HG02970 (cell line): Measurements from ENCODE around the gene HAGH.

ENCODE experiments used
- ATAC-seq: cut with Tn5 transposase; IDR thresholded peaks from one replicate; pipeline ENCODE4 v1.9.1; 2021; ENCODE audit warnings: mild to moderate bottlenecking, moderate library complexity, moderate number of reproducible peaks; ENCODE audit not compliant: unreplicated experiment, low FRiP score

HAGH gene

GRCh38 chr16:1832838-1833454 is 6.3 kb upstream of the HAGH start:
- ATAC-seq: no peak

GRCh38 chr16:1831186-1832075 is 4.8 kb upstream of the HAGH start:
- no peak for ATAC-seq

GRCh38 chr16:1830213-1830612 is 3.6 kb upstream of the HAGH start:
- ATAC-seq: no peak

- no peak for ATAC-seq
Measured at GRCh38 chr16:1828645-1829410, 2.2 kb upstream of the HAGH start.

DNA sequence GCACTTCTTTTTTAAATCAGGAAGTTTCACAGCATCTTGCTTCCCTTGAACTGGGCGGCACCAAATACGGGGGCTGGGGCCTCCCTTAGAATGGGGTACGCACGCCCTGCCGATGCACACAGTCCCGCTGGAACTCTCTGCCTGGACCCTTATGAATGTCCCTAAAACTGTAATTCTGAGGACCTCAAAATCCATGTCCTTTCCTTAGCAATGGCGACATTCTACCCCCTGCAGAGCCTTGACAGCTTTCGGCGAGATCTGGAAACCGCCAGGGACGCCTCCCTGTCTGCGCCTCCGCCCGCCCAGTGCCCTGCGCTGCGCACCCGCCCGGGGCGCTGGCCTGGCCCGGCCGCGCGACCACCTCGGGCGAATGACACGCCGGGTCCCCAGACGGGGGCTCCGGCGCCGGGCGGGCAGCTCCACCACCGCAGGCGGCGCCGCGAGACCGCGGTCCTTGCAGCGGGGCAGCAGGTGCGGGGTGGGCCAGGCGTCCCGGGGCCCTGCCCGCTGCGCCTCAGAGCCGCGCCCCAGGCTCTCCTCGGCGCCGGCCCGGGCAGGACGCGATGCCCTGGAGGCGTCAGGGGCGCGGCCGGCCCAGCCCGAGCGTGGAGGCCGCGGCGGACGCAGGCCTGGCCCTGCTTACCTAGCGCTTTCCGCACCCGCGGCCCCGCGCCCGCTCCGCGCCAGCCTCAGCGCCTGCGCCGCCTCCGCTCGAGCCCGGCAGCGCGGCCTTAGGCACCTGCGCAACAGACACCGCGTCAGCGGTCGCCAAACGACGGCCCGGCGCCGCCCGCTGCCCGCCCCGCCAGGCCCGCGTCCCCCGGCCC is 548 bp downstream of the HAGH start:
- ATAC-seq: peak; percentile 66

- no peak for ATAC-seq
Measured at GRCh38 chr16:1825381-1825863, 1.2 kb downstream of the HAGH start.

DNA sequence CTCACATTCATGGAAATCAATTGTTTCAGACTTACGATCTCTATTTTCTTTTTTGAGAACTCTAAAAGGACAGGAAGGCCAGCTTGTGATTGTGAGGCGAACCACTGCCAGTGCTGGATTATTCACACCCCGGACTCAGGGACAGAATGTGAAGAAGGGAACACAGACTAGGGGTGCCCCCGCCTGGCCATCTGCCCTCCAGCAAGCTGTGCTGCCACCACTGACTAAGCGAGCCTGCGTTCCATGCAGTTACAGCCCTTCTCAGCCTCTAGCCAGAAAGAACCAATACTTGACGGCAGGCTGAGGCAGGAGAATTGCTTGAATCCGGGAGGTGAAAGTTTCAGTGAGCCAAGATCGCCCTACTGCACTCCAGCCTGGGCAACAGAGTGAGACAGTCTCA is 2.8 kb downstream of the HAGH start:
- ATAC-seq: no peak

GRCh38 chr16:1822801-1823200 is 3.8 kb downstream of the HAGH start:
- no peak for ATAC-seq

DNA sequence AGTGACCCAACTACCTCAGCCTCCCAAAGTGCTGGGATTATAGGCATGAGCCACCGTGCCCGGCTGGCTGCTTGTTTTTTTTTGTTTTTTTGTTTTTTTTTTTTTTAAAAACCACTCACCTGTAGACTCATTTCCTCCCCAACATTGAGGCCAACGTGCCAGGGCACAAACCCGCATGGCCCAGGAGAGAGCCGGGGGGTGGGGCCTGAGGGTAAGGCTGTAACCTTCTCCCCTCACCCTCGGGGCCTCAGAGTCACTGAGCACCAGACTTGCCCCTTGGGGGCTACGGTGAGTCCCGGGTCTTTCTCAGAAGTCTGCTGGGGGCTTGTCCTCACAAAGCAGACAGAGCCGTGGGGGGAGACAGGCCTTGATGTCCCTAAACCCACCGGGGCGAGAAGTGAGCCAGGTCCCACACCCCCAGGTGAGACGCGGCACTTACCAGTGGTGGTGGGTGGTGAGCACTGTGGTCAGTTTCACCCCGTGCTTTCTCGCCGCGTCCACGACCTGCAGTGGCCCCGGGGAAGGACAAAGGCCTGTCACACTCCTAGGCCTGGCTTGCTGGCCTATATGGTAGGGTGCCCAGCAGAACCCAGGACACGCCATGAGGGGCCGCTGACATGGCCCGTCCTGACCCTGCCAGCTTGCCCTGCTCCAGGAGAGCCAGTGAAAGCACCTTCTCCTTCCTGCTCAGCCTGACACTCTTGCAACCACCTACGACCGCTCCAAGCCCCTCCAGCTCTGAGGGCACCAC is 4.6 kb downstream of the HAGH start:
- no peak for ATAC-seq

- ATAC-seq: no peak
Measured at GRCh38 chr16:1820946-1821290, 5.7 kb downstream of the HAGH start.

DNA sequence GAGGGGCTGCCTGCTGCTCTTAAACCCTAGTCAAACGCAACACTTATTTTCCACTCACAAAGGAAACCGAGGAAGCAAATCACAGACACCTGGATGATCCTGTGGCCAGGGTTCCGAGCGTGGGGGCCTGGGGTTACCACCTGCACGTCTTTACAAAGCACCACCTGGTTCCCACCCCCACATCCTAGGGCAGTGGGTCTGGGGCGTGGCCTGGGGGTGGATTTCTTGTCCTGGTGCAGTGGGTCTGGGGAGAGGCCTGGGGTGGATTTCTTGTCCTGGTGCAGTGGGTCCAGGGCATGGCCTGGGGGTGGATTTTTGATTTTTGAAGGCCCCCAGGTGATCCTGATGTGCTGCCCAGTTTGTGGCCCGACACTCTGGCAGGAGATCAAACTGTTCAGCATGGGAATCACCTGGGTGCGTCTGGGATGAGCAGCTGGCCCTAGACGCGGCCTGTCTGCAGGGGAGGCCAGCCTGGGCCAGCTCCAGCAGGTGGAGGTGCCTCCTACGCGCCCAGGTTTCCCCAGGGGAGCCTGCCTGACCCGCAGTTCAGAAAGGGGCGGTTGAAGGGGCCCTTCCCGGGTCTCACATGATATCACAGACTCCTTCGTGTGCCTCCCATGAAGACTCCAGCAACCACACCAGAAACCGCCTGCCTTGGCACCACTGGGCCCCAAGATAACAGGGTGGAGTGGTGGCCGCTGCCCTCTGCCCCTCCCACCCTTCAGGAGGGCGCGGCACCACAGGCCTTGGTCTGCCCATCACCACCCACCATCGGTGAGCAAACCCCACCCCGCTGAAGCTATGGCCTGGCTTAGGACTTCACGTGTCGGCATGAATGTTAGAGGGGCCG is 6.3 kb downstream of the HAGH start:
- no peak for ATAC-seq

- ATAC-seq: no peak
Measured at GRCh38 chr16:1819611-1820010, 7.0 kb downstream of the HAGH start.

DNA sequence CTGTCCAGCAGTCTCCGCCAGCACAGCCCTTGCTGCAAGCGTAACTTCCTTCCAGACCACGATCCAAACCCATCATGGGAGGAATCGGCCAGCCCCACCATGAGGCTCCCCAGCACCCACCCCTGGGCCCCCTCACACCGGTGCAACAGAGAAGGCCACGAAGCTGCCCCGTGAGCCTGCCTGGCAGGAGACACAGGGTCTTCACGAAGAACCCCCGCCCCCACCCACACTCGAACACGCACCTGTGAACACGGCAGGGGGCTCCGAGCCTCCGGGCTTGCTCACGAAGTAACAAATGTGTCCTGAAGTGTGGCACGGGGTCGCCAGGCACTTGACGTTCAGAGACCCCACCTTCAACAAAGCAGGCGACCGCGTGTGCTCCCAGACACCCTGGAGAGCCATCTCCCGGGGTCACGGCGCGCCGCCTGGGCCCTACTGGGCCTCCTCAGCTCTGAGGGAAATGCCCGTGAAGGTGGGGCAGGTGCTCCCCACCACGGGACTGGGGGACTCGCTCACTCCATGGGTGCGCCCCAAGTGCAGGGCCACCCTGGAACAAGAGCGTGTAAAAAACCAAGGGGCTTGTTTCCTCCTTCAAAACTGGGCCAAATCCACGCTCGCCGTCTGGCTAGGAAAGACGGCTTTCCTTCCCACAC is 7.6 kb downstream of the HAGH start:
- ATAC-seq: no peak

DNA sequence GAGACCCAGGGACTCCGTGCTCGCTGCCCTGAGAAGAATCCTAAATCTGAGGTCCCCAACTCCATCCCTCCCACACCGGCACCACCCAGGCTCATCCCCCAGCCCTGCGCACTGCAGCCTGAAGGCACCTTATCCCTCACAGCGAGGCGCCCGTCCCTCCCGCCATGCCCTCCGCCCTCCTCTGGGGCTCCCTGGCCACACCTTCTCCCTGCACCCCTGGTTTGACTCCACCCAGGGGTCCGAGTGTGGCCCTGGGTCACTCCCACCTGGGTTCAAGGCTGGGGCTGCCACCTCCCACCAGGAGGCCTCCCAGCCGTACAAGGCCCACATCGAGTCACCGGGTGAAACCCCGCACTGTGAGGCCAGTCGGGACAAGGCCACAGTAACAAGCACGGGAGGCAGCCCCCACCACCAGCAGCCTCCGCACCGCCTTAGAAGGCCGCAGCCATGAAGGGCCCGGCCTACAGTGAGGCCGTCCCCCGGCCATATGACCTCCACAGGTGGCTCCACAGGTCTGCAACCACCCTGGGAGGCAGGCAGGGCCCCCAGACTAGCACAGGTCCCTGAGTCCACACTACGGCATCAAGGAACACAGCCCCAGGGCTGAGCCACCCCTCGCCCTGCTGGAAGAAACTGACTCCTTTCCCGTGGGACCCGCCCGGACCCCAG is 8.3 kb downstream of the HAGH start:
- ATAC-seq: no peak

GRCh38 chr16:1817716-1818115 is 8.9 kb downstream of the HAGH start:
- no peak for ATAC-seq

- ATAC-seq: no peak
Measured at GRCh38 chr16:1817276-1817589, 9.4 kb downstream of the HAGH start.

DNA sequence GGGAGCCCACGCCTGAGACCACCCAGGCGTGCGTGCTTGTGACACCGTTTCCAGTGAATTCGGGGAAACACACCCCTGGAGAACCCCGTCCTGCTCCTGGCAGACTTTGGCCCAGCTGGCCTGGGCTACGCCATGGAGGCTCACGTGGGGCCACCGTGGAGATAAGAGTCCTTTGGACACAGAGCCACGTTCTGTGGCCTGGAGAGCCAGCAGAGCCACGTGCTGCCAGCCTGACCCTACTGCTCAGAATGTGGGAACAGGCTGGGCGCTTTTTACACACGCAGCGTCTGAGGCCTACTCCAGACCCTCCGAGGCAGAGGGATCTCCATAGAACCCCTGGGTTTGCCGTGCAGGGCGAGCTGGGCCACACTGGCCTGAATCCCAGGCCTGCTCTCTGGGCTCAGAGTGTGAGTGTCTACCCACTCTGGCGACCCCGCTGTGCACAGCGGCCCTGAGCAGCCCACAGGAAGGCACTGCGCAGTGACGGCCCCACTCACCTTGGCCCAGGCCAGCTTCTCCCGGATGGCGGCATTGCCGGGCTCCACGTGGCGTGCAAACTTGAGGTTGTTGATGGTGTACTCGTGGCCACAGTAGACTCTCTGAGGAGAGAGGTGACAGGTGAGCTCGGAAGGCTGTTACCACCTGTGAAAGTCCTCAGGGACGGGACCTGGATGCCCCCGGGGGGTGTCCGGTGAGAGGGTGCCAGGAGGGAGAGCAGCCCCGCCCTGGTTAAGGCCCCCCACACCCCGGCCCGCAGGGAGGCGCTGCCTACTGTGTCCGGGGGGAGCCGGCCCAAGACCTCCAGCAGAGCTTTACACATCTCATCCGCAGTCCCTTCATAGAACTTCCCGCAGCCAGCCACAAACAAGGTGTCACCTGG is 10.0 kb downstream of the HAGH start:
- ATAC-seq: no peak
